SK-N-SH (cell line): ENCODE data around the gene CRISP3. TPM values are rescaled to one million over a fixed set of nuclear protein-coding genes. Genes with fewer than 3 reads are reported as not detected.

Experiments
- CTCF ChIA-PET: fragments of 300-600, 350-600 bp; formaldehyde crosslinking; extraction: SDS; loops from one replicate; lab custom pipeline; 2021; lab: Yijun Ruan, JAX
- POLR2A ChIA-PET: fragments of 350-600 bp; sonication (Branson Sonifier 250); formaldehyde crosslinking; extraction: SDS; loops from one replicate; lab custom pipeline; 2020; ENCODE audit warnings: antibody characterized with exemption, inconsistent platforms; lab: Yijun Ruan, JAX
- DNase-seq: peaks from one replicate; pipeline ENCODE4 v3.0.0; 2012
- H2AFZ ChIP-seq: fragments of 200-600 bp; sonication (generic); 2 replicates; pipeline ENCODE4 v1.8.1; 2016; ENCODE audit warnings: antibody characterized with exemption, mild to moderate bottlenecking, low read depth
- H3F3A ChIP-seq: fragments of 200-600 bp; sonication (generic); replicated peaks from 2 replicates; pipeline ENCODE3; 2016; ENCODE audit warnings: antibody characterized with exemption, mild to moderate bottlenecking; ENCODE audit not compliant: insufficient read depth
- H3K27ac ChIP-seq, 2 experiments: fragments of 200-500 bp in 1 of 2; fragments of 200-600 bp in 1 of 2; sonication (Bioruptor generic) in 1 of 2; sonication (generic), shearing (Covaris generic) in 1 of 2; 2 replicates each; pipeline versions ENCODE4 v1.5.1 to v1.6.1; 2014 to 2016; ENCODE audit warnings: low read depth in 2 of 2, inconsistent platforms in 1 of 2, low read length in 1 of 2, mild to moderate bottlenecking in 1 of 2, mixed read lengths in 1 of 2
- H3K27me3 ChIP-seq: fragments of 200-600 bp; sonication (generic), shearing (Covaris generic); 2 replicates; pipeline ENCODE4 v1.6.1; 2016; ENCODE audit warnings: mixed run types; ENCODE audit not compliant: insufficient read depth
- H3K36me3 ChIP-seq, 2 experiments: fragments of 200-500 bp in 1 of 2; fragments of 200-600 bp in 1 of 2; sonication (Bioruptor generic) in 1 of 2; sonication (generic) in 1 of 2; replicated peaks in 1 of 2; 2 replicates each; pipeline versions ENCODE3 to v1.5.1; 2014 to 2016; ENCODE audit warnings: low read length in 1 of 2, mild to moderate bottlenecking in 1 of 2; ENCODE audit not compliant: insufficient read depth in 2 of 2, control insufficient read depth in 1 of 2
- H3K4me1 ChIP-seq, 2 experiments: fragments of 200-500 bp in 1 of 2; fragments of 200-600 bp in 1 of 2; sonication (Bioruptor generic) in 1 of 2; sonication (generic), shearing (Covaris generic) in 1 of 2; 2 replicates each; pipeline versions ENCODE4 v1.5.1 to v1.6.1; 2014 to 2016; ENCODE audit warnings: low read depth in 1 of 2, low read length in 1 of 2, mixed run types in 1 of 2; ENCODE audit not compliant: insufficient read depth in 2 of 2, control insufficient read depth in 1 of 2
- H3K4me2 ChIP-seq: fragments of 200-600 bp; sonication (generic), shearing (Covaris generic); 2 replicates; pipeline ENCODE4 v1.6.1; 2017; ENCODE audit warnings: mixed run types
- H3K4me3 ChIP-seq, 2 experiments: fragments of 200-500 bp in 1 of 2; fragments of 200-600 bp in 1 of 2; sonication (Bioruptor generic) in 1 of 2; sonication (generic), shearing (Covaris generic) in 1 of 2; 2 replicates each; pipeline versions ENCODE4 v1.5.1 to v1.8.1; 2014 to 2016; ENCODE audit warnings: low read depth in 2 of 2, inconsistent platforms in 1 of 2, low read length in 1 of 2, mild to moderate bottlenecking in 1 of 2, mixed read lengths in 1 of 2, moderate library complexity in 1 of 2
- H3K79me2 ChIP-seq: fragments of 200-600 bp; sonication (generic); 2 replicates; pipeline ENCODE4 v1.8.1; 2017; ENCODE audit warnings: mild to moderate bottlenecking; ENCODE audit not compliant: insufficient read depth
- H3K9ac ChIP-seq: fragments of 200-600 bp; sonication (generic); 2 replicates; pipeline ENCODE4 v1.6.1; 2017; ENCODE audit warnings: mixed run types
- H3K9me2 ChIP-seq: fragments of 200-600 bp; sonication (generic); 2 replicates; pipeline ENCODE4 v1.6.1; 2017; ENCODE audit warnings: mixed run types
- H3K9me3 ChIP-seq: fragments of 200-600 bp; sonication (generic); 2 replicates; pipeline ENCODE4 v1.6.1; 2017; ENCODE audit warnings: mixed run types, mild to moderate bottlenecking, moderate library complexity
- H4K20me1 ChIP-seq: fragments of 200-600 bp; sonication (generic); 2 replicates; pipeline ENCODE4 v1.6.1; 2017; ENCODE audit warnings: mild to moderate bottlenecking, mixed run types; ENCODE audit not compliant: insufficient read depth
- CHD2 ChIP-seq: fragments of 150-350 bp; IDR thresholded peaks from 2 replicates; pipeline ENCODE4 v1.6.1; 2018; ENCODE audit warnings: low read length; ENCODE audit not compliant: partially characterized antibody
- CTCF ChIP-seq: fragments of 200-600 bp; sonication (generic); IDR thresholded peaks from 2 replicates; pipeline ENCODE4 v1.6.1; 2017; ENCODE audit warnings: antibody characterized with exemption, mild to moderate bottlenecking, moderate library complexity
- ELF1 ChIP-seq: IDR thresholded peaks from 2 replicates; pipeline ENCODE4 v1.4.0; 2012
- IRF3 ChIP-seq: fragments of 150-350 bp; IDR thresholded peaks from 2 replicates; pipeline ENCODE4 v1.6.1; 2016; ENCODE audit warnings: mild to moderate bottlenecking, low read depth, low read length
- JUND ChIP-seq: IDR thresholded peaks from 2 replicates; pipeline ENCODE4 v1.4.0; 2012
- MEF2A ChIP-seq: IDR thresholded peaks from 2 replicates; pipeline ENCODE4 v1.4.0; 2012; ENCODE audit warnings: low read depth, borderline replicate concordance
- NRF1 ChIP-seq: IDR thresholded peaks from 2 replicates; pipeline ENCODE4 v1.6.1; 2012; ENCODE audit warnings: low read depth, mild to moderate bottlenecking, low read length
- POLR2AphosphoS5 ChIP-seq: IDR thresholded peaks from 2 replicates; pipeline ENCODE4 v1.6.1; 2012; ENCODE audit warnings: low read depth, low read length
- WGBS: methylation state at CpG from one replicate; pipeline ENCODE4 v1.1.6; 2017; ENCODE audit warnings: low lambda C conversion rate; 5-methylcytosine and 5-hydroxymethylcytosine counted together
- polyA plus RNA-seq, 3 experiments: library from polyadenylated mRNA; depleted of rRNA; stranded (reverse); fragments of >200 nt; gene quantifications; 2 replicates each; pipeline ENCODE4 v1.2.3, GENCODE V29; 2012
- TF ChIP-seq, protein P1 (sequence below): IDR thresholded peaks from 2 replicates; pipeline ENCODE4 v1.4.0; 2012; ENCODE audit warnings: low read depth, borderline replicate concordance

Gene CRISP3
- polyA plus RNA-seq, 1 of the 3 experiments (the other 2 are of a cell fraction): not detected

DNA sequence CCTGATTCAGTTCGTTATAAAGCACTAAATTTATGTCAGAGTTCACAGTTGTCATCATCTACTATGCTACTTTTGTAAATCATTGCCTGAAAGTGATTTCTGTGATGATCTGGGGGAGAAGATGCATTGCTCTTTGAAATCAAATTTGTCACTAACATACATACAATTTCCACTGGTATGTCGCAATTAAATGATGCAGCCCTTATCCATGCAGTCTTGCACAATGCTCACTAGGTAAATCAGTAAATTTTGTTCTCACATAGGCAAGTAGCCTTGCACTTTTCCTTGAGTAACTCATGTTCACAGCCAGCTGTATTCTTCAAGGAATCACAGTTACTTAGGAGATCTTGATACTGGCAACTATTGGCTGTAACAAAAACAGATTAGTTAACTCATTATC lies 51.7 kb downstream of the CRISP3 start:
- DNase-seq: no peak
- H3K9ac ChIP-seq: no peak overlapping the region
- H3K4me1 ChIP-seq: no peaks in the 10 kb centered on the region
- CTCF ChIA-PET: interaction anchor here (1.5 kb wide), 1 partner anchor 157 kb away, joined by 3 read pairs; no protein-coding TSS in a partner anchor
- H3K79me2 ChIP-seq: no peaks in the 10 kb centered on the region
- no peak overlapping the region for H3K27ac ChIP-seq
- no peak overlapping the region for H3K4me3 ChIP-seq
- 0% methylated on average over 2 of the region's 2 CpGs for WGBS
- H3K4me2 ChIP-seq: no peak overlapping the region
- H3K36me3 ChIP-seq: no peaks in the 10 kb centered on the region
- no peaks in the 10 kb centered on the region for H3K9me2 ChIP-seq
- no peaks in the 10 kb centered on the region for H3F3A ChIP-seq
- no peak for TF ChIP-seq POLR2AphosphoS5
- TF ChIP-seq JUND: no peak
- no peak for TF ChIP-seq CHD2
- TF ChIP-seq NRF1: no peak
- no peak for TF ChIP-seq IRF3
- TF ChIP-seq, protein P1, sequence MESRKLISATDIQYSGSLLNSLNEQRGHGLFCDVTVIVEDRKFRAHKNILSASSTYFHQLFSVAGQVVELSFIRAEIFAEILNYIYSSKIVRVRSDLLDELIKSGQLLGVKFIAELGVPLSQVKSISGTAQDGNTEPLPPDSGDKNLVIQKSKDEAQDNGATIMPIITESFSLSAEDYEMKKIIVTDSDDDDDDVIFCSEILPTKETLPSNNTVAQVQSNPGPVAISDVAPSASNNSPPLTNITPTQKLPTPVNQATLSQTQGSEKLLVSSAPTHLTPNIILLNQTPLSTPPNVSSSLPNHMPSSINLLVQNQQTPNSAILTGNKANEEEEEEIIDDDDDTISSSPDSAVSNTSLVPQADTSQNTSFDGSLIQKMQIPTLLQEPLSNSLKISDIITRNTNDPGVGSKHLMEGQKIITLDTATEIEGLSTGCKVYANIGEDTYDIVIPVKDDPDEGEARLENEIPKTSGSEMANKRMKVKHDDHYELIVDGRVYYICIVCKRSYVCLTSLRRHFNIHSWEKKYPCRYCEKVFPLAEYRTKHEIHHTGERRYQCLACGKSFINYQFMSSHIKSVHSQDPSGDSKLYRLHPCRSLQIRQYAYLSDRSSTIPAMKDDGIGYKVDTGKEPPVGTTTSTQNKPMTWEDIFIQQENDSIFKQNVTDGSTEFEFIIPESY: no peak
- TF ChIP-seq CTCF: no peak
- no peak for TF ChIP-seq MEF2A
- no peak for TF ChIP-seq ELF1
- POLR2A ChIA-PET: no interaction called here
- no peaks in the 10 kb centered on the region for H3K27me3 ChIP-seq
- no peaks in the 10 kb centered on the region for H3K9me3 ChIP-seq
- no peaks in the 10 kb centered on the region for H4K20me1 ChIP-seq
- H2AFZ ChIP-seq: no peak overlapping the region

Other genes with a start within 250 kb of the CRISP3 start
- not detected in 2 replicates for gene GLYATL3, start 244.5 kb downstream of the CRISP3 start, polyA plus RNA-seq (2012; rRNA removed)
- gene C6orf141, start 193.7 kb downstream of the CRISP3 start, polyA plus RNA-seq (2012; rRNA removed): not detected in 2 replicates
- gene RHAG, start 107.5 kb downstream of the CRISP3 start, polyA plus RNA-seq (2012; rRNA removed): not detected in 2 replicates
- gene CRISP2, start 30.8 kb downstream of the CRISP3 start, polyA plus RNA-seq (2012; rRNA removed): not detected in 2 replicates
- not detected in 2 replicates for gene PGK2, start 42.9 kb upstream of the CRISP3 start, polyA plus RNA-seq (2012; rRNA removed)
- not detected in 2 replicates for gene CRISP1, start 122.1 kb upstream of the CRISP3 start, polyA plus RNA-seq (2012; rRNA removed)
- gene DEFB114, start 219.8 kb upstream of the CRISP3 start, polyA plus RNA-seq (2012; rRNA removed): not detected in 2 replicates
- gene DEFB113, start 225.2 kb upstream of the CRISP3 start, polyA plus RNA-seq (2012; rRNA removed): not detected in 2 replicates